Activated T-helper 17 cell treated with anti-CD3 and anti-CD28 coated beads, Interleukin-2, amount 50 U/mL, for 72 hours (primary cell): Measurements from ENCODE around the gene RPL36AL. TPM values are rescaled to one million over a fixed set of nuclear protein-coding genes. Genes with fewer than 3 reads are reported as not detected.
"Not testable (repeated sequence)": the region's sequence is repeated elsewhere in the genome, so short reads cannot be mapped to it uniquely, and the experiment has no call there.

Experiments
- ATAC-seq: fragments of 150-1000 bp; cut with Tn5 transposase; replicated peaks from 2 replicates; pipeline ENCODE4 v1.10.0; 2021; ENCODE audit warnings: mild to moderate bottlenecking, moderate library complexity
- H3K27ac Mint-ChIP-seq: one replicate; pipeline ENCODE4 v1.8.0; 2022; ENCODE audit warnings: mixed read lengths
- H3K27me3 Mint-ChIP-seq: one replicate; pipeline ENCODE4 v1.8.0; 2022; ENCODE audit warnings: mixed read lengths
- H3K36me3 Mint-ChIP-seq: one replicate; pipeline ENCODE4 v1.8.0; 2022; ENCODE audit warnings: low read depth, mild to moderate bottlenecking, mixed read lengths
- H3K4me1 Mint-ChIP-seq: one replicate; pipeline ENCODE4 v1.8.0; 2022; ENCODE audit warnings: mixed read lengths
- H3K4me3 Mint-ChIP-seq: one replicate; pipeline ENCODE4 v1.8.0; 2022; ENCODE audit warnings: mild to moderate bottlenecking, mixed read lengths
- H3K9me3 Mint-ChIP-seq: one replicate; pipeline ENCODE4 v1.8.0; 2022; ENCODE audit warnings: mixed read lengths
- total RNA-seq, 2 donors: library from RNA; stranded (reverse); gene quantifications; one replicate each; pipeline ENCODE4 v1.2.3, GENCODE V29; 2022

RPL36AL gene
- total RNA-seq, 2 donors from 2014 or later = 182 to 184 TPM

GRCh38 chr14:49623941-49624839, 3.8 kb upstream of the RPL36AL start:
- H3K27me3 Mint-ChIP-seq = no peaks in the 10 kb centered on the region
- peak; percentile 25 for ATAC-seq
- H3K27ac Mint-ChIP-seq = peak overlapping the region; percentile 87
- H3K36me3 Mint-ChIP-seq = peaks cover 94% of the 10 kb centered on the region
- peaks cover 8% of the 10 kb centered on the region for H3K4me1 Mint-ChIP-seq
- peak overlapping the region; percentile 95 for H3K4me3 Mint-ChIP-seq
- H3K9me3 Mint-ChIP-seq = no peaks in the 10 kb centered on the region

GRCh38 chr14:49623387-49623786, 3.0 kb upstream of the RPL36AL start:
- H3K4me1 Mint-ChIP-seq = peaks cover 15% of the 10 kb centered on the region
- H3K4me3 Mint-ChIP-seq = peak overlapping the region; percentile 95
- no peaks in the 10 kb centered on the region for H3K27me3 Mint-ChIP-seq
- H3K36me3 Mint-ChIP-seq = peaks cover 94% of the 10 kb centered on the region
- no peak for ATAC-seq
- H3K9me3 Mint-ChIP-seq = no peaks in the 10 kb centered on the region
- H3K27ac Mint-ChIP-seq = peak overlapping the region; percentile 87

DNA sequence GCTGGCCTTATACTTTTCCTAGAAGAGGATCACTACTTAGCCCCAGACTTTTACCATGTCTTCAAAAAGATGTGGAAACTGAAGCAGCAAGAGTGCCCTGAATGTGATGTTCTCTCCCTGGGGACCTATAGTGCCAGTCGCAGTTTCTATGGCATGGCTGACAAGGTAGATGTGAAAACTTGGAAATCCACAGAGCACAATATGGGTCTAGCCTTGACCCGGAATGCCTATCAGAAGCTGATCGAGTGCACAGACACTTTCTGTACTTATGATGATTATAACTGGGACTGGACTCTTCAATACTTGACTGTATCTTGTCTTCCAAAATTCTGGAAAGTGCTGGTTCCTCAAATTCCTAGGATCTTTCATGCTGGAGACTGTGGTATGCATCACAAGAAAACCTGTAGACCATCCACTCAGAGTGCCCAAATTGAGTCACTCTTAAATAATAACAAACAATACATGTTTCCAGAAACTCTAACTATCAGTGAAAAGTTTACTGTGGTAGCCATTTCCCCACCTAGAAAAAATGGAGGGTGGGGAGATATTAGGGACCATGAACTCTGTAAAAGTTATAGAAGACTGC, 1.7 kb upstream of the RPL36AL start:
- H3K27ac Mint-ChIP-seq = peak overlapping the region; percentile 99

GRCh38 chr14:49621114-49621881, 872 bp upstream of the RPL36AL start:
- Mint-ChIP-seq H3K9me3 (no peaks in the 10 kb centered on the region), H3K27me3 (no peaks in the 10 kb centered on the region), H3K36me3 (peaks cover 99% of the 10 kb centered on the region), H3K27ac (peak overlapping the region; percentile 99), H3K4me3 (peak overlapping the region; percentile 95), H3K4me1 (peaks cover 19% of the 10 kb centered on the region)
- ATAC-seq = peak; percentile 7

More for the DNA sequence above, 1.7 kb upstream of the RPL36AL start:
- Mint-ChIP-seq H3K4me3 (peak overlapping the region; percentile 95), H3K4me1 (peaks cover 19% of the 10 kb centered on the region), H3K9me3 (no peaks in the 10 kb centered on the region), H3K36me3 (peaks cover 95% of the 10 kb centered on the region), H3K27me3 (no peaks in the 10 kb centered on the region)
- ATAC-seq = no peak

DNA sequence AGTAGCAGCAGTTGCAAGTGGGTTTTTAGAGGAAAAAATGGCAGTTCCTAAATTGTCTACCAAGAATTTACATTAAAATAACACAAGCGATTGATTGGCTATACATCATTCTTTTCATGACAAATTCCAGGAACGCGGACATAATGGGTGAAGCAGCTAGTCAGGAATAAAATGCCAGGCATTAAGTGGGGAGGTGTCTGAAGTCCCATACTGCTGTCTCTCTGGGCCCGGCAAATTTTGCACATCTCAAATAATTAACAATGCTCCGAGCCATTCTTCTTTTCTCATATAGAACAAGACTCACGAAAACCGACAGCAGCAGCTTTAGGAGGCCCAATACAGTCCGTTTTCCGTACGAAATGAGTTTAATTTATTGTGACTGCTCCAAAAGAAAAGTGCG, 696 bp downstream of the RPL36AL start:
- peak overlapping the region; percentile 95 for H3K4me3 Mint-ChIP-seq
- H3K27ac Mint-ChIP-seq = peak overlapping the region; percentile 99
- H3K27me3 Mint-ChIP-seq = no peaks in the 10 kb centered on the region
- H3K4me1 Mint-ChIP-seq = peaks cover 19% of the 10 kb centered on the region
- no peaks in the 10 kb centered on the region for H3K9me3 Mint-ChIP-seq
- no peak for ATAC-seq
- peaks cover 93% of the 10 kb centered on the region for H3K36me3 Mint-ChIP-seq

- peaks cover 19% of the 10 kb centered on the region for H3K4me1 Mint-ChIP-seq
- not testable (repeated sequence) for H3K27me3 Mint-ChIP-seq, H3K9me3 Mint-ChIP-seq, ATAC-seq
- H3K27ac Mint-ChIP-seq = peak overlapping the region; percentile 99
- peak overlapping the region; percentile 95 for H3K4me3 Mint-ChIP-seq
- peaks cover 92% of the 10 kb centered on the region for H3K36me3 Mint-ChIP-seq
These were observed 1.2 kb downstream of the RPL36AL start for GRCh38 chr14:49619273-49619672.

- H3K27me3 Mint-ChIP-seq = no peaks in the 10 kb centered on the region
- peaks cover 84% of the 10 kb centered on the region for H3K36me3 Mint-ChIP-seq
- peaks cover 19% of the 10 kb centered on the region for H3K4me1 Mint-ChIP-seq
- H3K4me3 Mint-ChIP-seq = peak overlapping the region; percentile 95
- no peak for ATAC-seq
- H3K27ac Mint-ChIP-seq = peak overlapping the region; percentile 99
- H3K9me3 Mint-ChIP-seq = no peaks in the 10 kb centered on the region
These were observed 2.4 kb downstream of the RPL36AL start for GRCh38 chr14:49617852-49618519.

- Mint-ChIP-seq H3K36me3 (peaks cover 69% of the 10 kb centered on the region), H3K9me3 (no peaks in the 10 kb centered on the region), H3K27ac (peak overlapping the region; percentile 48), H3K4me3 (no peak overlapping the region), H3K4me1 (peaks cover 11% of the 10 kb centered on the region), H3K27me3 (no peaks in the 10 kb centered on the region)
- ATAC-seq = no peak
These were observed 4.7 kb downstream of the RPL36AL start for GRCh38 chr14:49615776-49616175.

DNA sequence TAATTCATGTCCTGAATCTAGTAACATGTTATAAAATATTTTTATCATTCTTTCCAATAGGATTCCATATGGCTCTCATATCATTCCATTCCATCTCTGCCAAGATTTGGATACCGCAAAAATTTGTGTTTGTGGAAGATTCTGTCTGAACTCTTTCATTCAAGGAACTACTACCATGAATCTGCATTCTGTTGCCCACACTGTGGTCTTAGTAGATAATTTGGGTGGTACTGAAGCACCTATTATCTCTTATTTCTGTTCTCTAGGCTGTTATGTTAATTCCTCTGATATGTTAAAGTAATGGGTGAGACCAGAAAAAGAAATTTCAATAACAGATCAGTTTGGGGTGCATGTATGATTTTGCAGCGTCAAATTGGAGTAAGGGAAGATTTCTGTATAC, 6.2 kb downstream of the RPL36AL start:
- Mint-ChIP-seq H3K9me3 (no peaks in the 10 kb centered on the region), H3K27ac (no peak overlapping the region), H3K4me1 (peaks cover 11% of the 10 kb centered on the region), H3K4me3 (no peak overlapping the region), H3K36me3 (peaks cover 61% of the 10 kb centered on the region), H3K27me3 (no peaks in the 10 kb centered on the region)
- ATAC-seq = no peak

DNA sequence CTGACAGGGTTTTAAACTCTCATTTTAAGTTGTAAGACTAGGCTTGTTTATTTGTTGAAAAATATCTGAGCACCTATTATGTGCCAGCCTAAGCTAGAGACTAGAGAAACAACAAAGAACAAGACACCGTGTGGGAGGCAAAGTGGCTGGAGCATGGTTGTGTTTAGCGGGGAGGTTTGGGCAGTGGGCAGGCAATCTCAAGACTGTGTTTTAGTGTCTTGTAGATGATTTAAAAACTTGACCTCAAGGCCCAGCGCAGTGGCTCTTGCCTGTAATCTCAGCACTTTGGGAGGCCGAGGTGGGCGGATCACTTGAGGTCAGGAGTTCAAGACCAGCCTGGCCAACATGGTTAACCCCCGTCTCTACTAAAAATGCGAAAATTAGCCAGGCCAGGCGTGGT, 7.8 kb downstream of the RPL36AL start:
- Mint-ChIP-seq H3K27ac (no peak overlapping the region), H3K36me3 (peaks cover 57% of the 10 kb centered on the region)

DNA sequence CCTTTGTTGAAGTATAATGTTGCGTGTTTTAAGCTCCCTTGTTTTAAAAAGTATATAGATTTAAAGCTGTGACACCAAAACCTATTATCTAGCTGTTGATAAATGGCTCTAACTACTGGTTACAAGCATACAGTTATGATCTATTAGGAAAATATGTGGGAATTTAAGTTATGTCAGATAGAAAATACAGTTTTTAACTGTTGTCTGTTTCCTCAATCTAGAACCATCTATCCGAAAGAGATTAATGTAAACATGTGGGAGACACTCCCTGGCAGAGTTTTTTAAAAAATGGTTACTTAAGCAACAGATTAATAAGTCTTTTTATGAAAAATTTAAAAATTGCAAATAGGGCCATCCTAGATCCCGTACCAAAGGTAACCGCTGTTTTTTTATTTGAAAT, 8.2 kb downstream of the RPL36AL start:
- H3K4me1 Mint-ChIP-seq = no peaks in the 10 kb centered on the region

More for the DNA sequence above, 7.8 kb downstream of the RPL36AL start:
- no peaks in the 10 kb centered on the region for H3K9me3 Mint-ChIP-seq
- H3K4me3 Mint-ChIP-seq = no peak overlapping the region
- ATAC-seq = no peak
- H3K4me1 Mint-ChIP-seq = no peaks in the 10 kb centered on the region
- no peaks in the 10 kb centered on the region for H3K27me3 Mint-ChIP-seq

GRCh38 chr14:49607583-49607982, 12.8 kb downstream of the RPL36AL start:
- ATAC-seq = no peak
- Mint-ChIP-seq H3K36me3 (peaks cover 62% of the 10 kb centered on the region), H3K4me3 (no peak overlapping the region), H3K27ac (no peak overlapping the region), H3K27me3 (no peaks in the 10 kb centered on the region), H3K9me3 (no peaks in the 10 kb centered on the region), H3K4me1 (peaks cover 5% of the 10 kb centered on the region)

More for the DNA sequence above, 8.2 kb downstream of the RPL36AL start:
- H3K36me3 Mint-ChIP-seq = peaks cover 57% of the 10 kb centered on the region
- H3K4me3 Mint-ChIP-seq = no peak overlapping the region
- no peak for ATAC-seq
- no peaks in the 10 kb centered on the region for H3K27me3 Mint-ChIP-seq
- no peaks in the 10 kb centered on the region for H3K9me3 Mint-ChIP-seq
- H3K27ac Mint-ChIP-seq = no peak overlapping the region

DNA sequence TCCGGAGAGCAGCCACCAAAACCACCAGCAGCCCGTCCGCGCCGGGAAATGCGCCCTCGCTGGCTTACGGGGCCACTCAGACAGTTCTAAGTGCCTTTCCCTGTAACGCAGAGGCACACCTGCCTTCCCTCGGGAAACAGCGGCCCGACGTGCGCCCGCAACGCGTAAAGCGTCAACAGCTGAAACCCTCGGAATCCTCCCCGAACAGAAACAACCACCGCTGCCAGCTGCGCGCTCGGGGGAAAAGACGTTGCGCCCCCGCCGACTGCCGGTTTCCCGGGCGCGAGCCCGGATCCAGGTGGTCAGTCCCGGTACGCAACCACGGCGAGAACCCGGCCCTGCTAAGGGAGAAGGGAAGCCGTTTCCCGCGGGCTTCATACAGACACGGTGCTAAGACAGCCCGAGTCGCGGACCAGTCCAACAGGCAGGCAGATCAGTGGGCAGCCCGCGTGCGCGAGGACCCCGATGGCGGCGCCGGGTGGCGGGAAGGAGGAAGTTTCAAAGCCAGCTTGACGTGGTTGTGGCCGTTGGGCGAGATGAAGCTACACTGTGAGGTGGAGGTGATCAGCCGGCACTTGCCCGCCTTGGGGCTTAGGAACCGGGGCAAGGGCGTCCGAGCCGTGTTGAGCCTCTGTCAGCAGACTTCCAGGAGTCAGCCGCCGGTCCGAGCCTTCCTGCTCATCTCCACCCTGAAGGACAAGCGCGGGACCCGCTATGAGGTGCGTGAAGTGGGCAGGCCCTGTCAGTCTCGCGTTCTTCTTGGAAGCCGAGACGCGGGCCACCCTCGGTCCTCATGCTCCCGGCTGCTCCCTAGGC, 21.7 kb downstream of the RPL36AL start, which contains the start of gene LRR1:
Gene LRR1, plus strand, starts transcription at position 456 of the 816 bp plus-strand sequence. Its CDS starts 81 bp downstream, at position 537.
- Mint-ChIP-seq H3K9me3 (no peaks in the 10 kb centered on the region), H3K4me1 (peaks cover 10% of the 10 kb centered on the region), H3K4me3 (peak within 1 kb of the TSS; percentile 99), H3K27me3 (no peaks in the 10 kb centered on the region), H3K36me3 (peaks cover 41% of the 10 kb centered on the region), H3K27ac (peak within 1 kb of the TSS; percentile 98)
- ATAC-seq = peak; percentile 88
